Uterus (tissue), 4 donors: ENCODE data around the gene XKR7. TPM values are rescaled to one million over a fixed set of nuclear protein-coding genes. Genes with fewer than 3 reads are reported as not detected.

Experiments used
- DNase-seq, 2 donors: peaks; one replicate each; pipeline ENCODE4 v3.0.0-alpha.2; 2019 to 2020
- H3K27ac ChIP-seq, 2 donors: fragments of 200-600 bp; sonication (generic); 1 replicate in 1 of 2; 2 replicates in 1 of 2; pipeline ENCODE4 v1.5.1; 2016 to 2018
- H3K27me3 ChIP-seq, 2 donors: fragments of 200-600 bp; sonication (generic); one replicate each; pipeline ENCODE4 v1.5.1; 2018 to 2019; ENCODE audit warnings: control low read depth in 1 of 2
- H3K36me3 ChIP-seq, 2 donors: fragments of 200-600 bp; sonication (generic); one replicate each; pipeline ENCODE4 v1.5.1; 2019; ENCODE audit warnings: control low read depth in 1 of 2
- H3K4me1 ChIP-seq, 2 donors: fragments of 200-600 bp; sonication (generic); one replicate each; pipeline ENCODE4 v1.5.1; 2018 to 2019; ENCODE audit warnings: control low read depth in 1 of 2
- H3K4me3 ChIP-seq, 2 donors: fragments of 200-600 bp; sonication (generic); 1 replicate in 1 of 2; 2 replicates in 1 of 2; pipeline ENCODE4 v1.5.1; 2018 to 2019; ENCODE audit warnings: mild to moderate bottlenecking in 1 of 2
- H3K9me3 ChIP-seq, 2 donors: fragments of 200-600 bp; sonication (generic); one replicate each; pipeline ENCODE4 v1.5.1; 2019; ENCODE audit warnings: control low read depth in 1 of 2
- POLR2A ChIP-seq, 2 donors: fragments of 450-650 bp; IDR thresholded peaks; one replicate each; pipeline ENCODE4 v1.6.1; 2016; ENCODE audit warnings: antibody characterized with exemption in 2 of 2, mild to moderate bottlenecking in 1 of 2, moderate library complexity in 1 of 2
- intact Hi-C: fragments of 100-400 bp; cut with DNase I; formaldehyde crosslinking; loops from one replicate; pipeline ENCODE4 v1.15.1; 2023; ENCODE audit warnings: low total_unique reads
- total RNA-seq, 4 donors: library from RNA; depleted of rRNA in 3 of 4; stranded (reverse); fragments of >200 nt in 3 of 4; gene quantifications; one replicate each; pipeline versions ENCODE4 v1.1.0 to v1.2.4, GENCODE V29; 2014 to 2023
- TF ChIP-seq, protein P1 (sequence below), 4 experiments: fragments of 200-600 bp in 2 of 4; fragments of 450-650 bp in 2 of 4; sonication (generic) in 2 of 4; IDR thresholded peaks; one replicate each; pipeline ENCODE4 v1.5.1; 2016 to 2019; ENCODE audit warnings: antibody characterized with exemption in 4 of 4, mild to moderate bottlenecking in 2 of 4, moderate library complexity in 1 of 4
- donor health status: DM: yes; HTN: yes; CAD: no.

XKR7 gene
- total RNA-seq, 4 donors from 2014 or later: 0.14 TPM; not detected in 3

DNA sequence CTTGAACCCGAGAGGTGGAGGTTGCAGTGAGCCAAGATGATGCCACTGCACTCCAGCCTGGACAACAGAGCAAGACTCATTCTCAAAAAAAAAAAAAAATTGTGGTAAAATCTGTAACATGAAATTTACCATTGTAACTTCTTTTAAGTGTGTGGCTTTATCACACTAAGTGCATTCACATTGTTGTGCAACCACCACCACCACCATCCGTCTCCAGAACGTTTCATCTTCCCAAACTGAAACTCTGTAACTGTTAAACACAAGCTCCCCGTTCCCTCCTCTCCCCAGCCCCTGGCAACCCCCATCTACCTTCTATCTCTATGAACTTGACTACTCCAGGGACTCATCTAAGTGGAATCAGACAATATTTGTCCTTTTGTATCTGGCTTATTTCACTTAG is 45.8 kb upstream of the XKR7 start:
- no peaks in the 10 kb centered on the region for H3K36me3 ChIP-seq
- no peaks in the 10 kb centered on the region for H3K4me1 ChIP-seq
- TF ChIP-seq, protein P1, sequence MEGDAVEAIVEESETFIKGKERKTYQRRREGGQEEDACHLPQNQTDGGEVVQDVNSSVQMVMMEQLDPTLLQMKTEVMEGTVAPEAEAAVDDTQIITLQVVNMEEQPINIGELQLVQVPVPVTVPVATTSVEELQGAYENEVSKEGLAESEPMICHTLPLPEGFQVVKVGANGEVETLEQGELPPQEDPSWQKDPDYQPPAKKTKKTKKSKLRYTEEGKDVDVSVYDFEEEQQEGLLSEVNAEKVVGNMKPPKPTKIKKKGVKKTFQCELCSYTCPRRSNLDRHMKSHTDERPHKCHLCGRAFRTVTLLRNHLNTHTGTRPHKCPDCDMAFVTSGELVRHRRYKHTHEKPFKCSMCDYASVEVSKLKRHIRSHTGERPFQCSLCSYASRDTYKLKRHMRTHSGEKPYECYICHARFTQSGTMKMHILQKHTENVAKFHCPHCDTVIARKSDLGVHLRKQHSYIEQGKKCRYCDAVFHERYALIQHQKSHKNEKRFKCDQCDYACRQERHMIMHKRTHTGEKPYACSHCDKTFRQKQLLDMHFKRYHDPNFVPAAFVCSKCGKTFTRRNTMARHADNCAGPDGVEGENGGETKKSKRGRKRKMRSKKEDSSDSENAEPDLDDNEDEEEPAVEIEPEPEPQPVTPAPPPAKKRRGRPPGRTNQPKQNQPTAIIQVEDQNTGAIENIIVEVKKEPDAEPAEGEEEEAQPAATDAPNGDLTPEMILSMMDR (IDR thresholded peaks at IDR 0.05): no peak
- TF ChIP-seq POLR2A (IDR thresholded peaks at IDR 0.05): no peak
- no peaks in the 10 kb centered on the region for H3K9me3 ChIP-seq
- no peak for DNase-seq
- H3K27me3 ChIP-seq: no peaks in the 10 kb centered on the region
- intact Hi-C loops: no loop called here
- no peak overlapping the region for H3K4me3 ChIP-seq
- no peak overlapping the region for H3K27ac ChIP-seq

DNA sequence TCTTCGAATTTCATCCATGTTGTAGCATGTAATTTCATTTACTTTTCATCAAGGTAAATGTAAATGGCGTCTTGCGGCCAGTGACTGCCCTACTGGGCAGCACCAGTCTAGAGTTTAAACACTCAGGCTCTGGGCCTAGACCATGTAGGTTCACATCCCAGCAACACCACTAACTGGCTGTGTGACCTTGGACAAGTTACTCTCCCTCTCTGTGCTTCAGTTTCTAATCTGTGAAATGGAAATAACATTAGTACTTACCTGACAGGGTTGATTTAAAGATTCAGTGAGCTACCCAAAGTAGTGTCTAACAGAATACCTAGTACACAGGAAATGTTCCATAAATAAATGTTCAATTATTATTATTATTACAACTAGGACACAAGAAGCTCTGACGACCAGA is 45.4 kb upstream of the XKR7 start:
- Histone ChIP-seq H3K4me3 (no peak overlapping the region), H3K27me3 (no peaks in the 10 kb centered on the region), H3K9me3 (no peaks in the 10 kb centered on the region), H3K27ac (no peak overlapping the region), H3K36me3 (no peaks in the 10 kb centered on the region), H3K4me1 (no peaks in the 10 kb centered on the region)
- no peak for DNase-seq
- TF ChIP-seq POLR2A (IDR thresholded peaks at IDR 0.05): no peak
- TF ChIP-seq, protein P1 (IDR thresholded peaks at IDR 0.05): no peak
- intact Hi-C loops: no loop called here

DNA sequence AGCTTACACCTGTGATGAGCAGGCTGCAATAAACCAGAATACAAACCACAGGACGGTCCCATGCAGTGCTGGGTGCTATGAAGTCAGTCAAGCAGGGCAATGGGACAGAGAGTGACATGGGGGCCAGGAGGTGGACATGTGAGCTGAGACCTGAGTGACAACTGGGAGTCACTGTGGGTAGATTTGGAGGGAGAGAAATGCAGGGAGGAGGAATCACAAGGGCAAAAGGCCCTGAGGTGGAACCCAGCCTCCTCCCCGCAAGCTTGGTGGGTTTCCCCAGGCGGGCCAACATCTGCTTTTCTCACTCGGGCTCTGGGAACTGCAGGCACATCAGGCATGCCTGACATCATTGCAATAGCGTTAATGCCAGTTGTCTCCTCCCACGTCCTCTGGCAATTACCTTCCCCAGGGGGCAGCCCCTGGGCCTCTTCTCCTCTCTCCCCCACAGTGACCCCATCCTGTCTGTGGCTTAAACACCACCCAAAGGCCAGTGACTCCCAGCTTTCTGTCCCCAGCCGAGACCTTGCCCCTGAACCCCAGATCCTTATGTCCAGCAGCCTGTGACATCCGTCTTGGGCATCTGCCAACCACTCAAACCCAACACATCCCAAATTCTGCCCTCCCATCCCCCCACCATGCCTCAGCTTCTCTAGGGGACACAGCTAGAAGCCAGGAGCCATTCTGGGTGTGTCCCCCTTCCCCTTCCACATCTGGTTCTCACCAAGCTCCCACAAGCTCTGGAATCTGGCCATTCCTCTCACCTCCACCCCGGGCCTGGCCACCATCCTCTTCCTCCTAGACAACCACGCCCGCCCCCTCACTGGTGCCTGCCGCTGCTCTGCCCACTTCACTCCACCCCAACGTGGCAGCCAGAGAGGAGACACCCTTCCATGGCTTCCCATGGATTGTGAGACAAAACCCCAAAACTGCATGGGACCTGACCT is 44.3 kb upstream of the XKR7 start:
- Histone ChIP-seq H3K36me3 (no peaks in the 10 kb centered on the region), H3K27me3 (no peaks in the 10 kb centered on the region), H3K4me3 (no peak overlapping the region), H3K27ac (no peak overlapping the region), H3K4me1 (no peaks in the 10 kb centered on the region), H3K9me3 (no peaks in the 10 kb centered on the region)
- no peak for TF ChIP-seq POLR2A (IDR thresholded peaks at IDR 0.05)
- TF ChIP-seq, protein P1 (IDR thresholded peaks at IDR 0.05): no peak
- no peak for DNase-seq
- intact Hi-C loops: no loop called here

DNA sequence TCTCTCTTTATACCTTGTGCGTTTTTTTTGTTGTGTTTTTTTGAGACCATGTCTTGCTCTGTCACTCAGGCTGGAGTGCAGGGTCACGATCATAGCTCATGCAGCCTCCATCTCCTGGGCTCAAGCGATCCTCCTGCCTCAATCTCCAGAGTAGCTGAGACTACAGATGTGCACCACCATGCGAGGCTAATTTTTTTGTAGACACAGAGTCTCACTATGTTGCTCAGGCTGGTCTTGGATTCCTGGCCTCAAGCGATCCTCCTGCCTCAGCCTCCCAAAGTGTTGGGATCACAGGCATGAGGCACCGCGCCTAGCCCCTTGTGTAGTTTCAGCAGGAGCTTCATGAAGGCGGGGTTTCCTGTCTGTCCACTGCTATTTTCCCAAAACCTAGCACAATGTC is 43.4 kb upstream of the XKR7 start:
- Histone ChIP-seq H3K27ac (no peak overlapping the region), H3K36me3 (no peaks in the 10 kb centered on the region)

DNA sequence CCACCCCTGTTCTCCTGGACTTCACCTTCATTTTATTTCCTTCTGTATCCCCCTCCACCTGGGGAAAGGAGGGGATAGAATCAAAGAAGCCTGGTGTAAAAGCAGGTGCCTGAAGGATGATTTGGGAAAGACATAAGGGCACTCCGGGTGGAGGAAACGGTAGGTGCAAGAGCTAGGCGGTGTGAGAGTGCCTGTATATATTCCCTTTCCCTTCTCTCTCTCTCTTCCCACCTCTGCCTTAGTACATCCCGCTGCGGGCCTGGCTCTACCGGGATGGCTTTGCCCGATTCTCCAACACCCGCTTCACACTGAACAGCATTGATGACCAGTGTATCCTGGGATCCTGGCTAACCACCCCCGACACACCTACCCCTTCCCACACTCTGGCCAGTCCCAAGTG is 42.3 kb upstream of the XKR7 start:
- Histone ChIP-seq H3K27ac (no peak overlapping the region), H3K9me3 (no peaks in the 10 kb centered on the region), H3K4me3 (no peak overlapping the region), H3K4me1 (no peaks in the 10 kb centered on the region), H3K36me3 (no peaks in the 10 kb centered on the region), H3K27me3 (no peaks in the 10 kb centered on the region)
- no peak for DNase-seq
- intact Hi-C loops: no loop called here
- TF ChIP-seq, protein P1 (IDR thresholded peaks at IDR 0.05): no peak
- TF ChIP-seq POLR2A (IDR thresholded peaks at IDR 0.05): no peak

More for the DNA sequence above, 43.4 kb upstream of the XKR7 start:
- TF ChIP-seq, protein P1 (IDR thresholded peaks at IDR 0.05): no peak
- no peak for TF ChIP-seq POLR2A (IDR thresholded peaks at IDR 0.05)
- no peaks in the 10 kb centered on the region for H3K9me3 ChIP-seq
- H3K4me1 ChIP-seq: no peaks in the 10 kb centered on the region
- no peak overlapping the region for H3K4me3 ChIP-seq
- intact Hi-C loops: no loop called here
- no peak for DNase-seq
- no peaks in the 10 kb centered on the region for H3K27me3 ChIP-seq
